Mesenteric fat pad (tissue), 1 donor: Measurements from ENCODE around the gene TUBGCP3. TPM values are rescaled to one million over a fixed set of nuclear protein-coding genes. Genes with fewer than 3 reads are reported as not detected.

Source experiments
- DNase-seq: peaks from one replicate; pipeline ENCODE4 v3.0.0-alpha.2; 2020; ENCODE audit warnings: low spot score
- total RNA-seq: library from RNA; stranded (reverse); fragmentation: NEBNext Ultra II Directional; extraction: Animal tissue kit (Norgen Biotek cat#: 25700); gene quantifications from one replicate; pipeline ENCODE4 v1.2.1, GENCODE V29; 2021
- donor health status: DM: yes; HTN: yes; CAD: no.

Gene TUBGCP3
- total RNA-seq, 1 donor from 2014 or later: 27.3 TPM

DNA sequence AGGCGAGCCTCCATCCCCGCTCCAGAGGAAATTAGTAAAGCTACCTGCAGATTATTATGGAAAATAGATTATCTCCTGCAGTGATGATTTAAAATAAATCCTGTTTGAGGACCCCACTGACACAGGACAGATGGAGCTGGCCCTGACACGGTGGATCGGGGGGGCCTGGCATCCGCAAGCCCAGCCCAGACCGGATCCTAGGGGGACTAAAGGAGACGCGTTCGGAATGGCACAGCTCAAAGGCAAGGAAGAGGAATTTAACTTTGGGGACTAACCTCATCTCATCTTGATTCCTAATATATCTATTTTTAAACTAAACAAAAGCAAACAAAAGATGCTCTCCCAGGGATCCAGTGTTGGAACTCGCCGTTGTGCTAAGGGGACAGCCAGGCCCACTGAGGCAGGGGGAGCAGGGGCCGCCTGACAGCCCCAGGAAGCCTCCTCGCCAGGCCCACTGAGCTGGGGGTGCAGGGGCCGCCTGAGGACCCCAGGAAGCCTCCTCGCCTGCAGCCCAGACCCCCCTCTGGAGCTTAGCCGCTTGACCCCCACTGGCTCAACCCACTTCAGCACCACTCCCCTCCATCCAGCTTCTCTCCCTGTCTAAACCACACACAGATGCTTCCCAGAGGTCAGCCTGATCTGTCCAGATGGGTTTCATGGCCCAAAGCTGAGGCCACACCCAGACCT, 133.2 kb downstream of the TUBGCP3 start:
- DNase-seq: peak; percentile 75

GRCh38 chr13:112453874-112454647, 133.9 kb downstream of the TUBGCP3 start:
- DNase-seq: peak; percentile 68

GRCh38 chr13:112453207-112453829, 134.6 kb downstream of the TUBGCP3 start:
- DNase-seq: peak; percentile 82

GRCh38 chr13:112452380-112453206, 135.4 kb downstream of the TUBGCP3 start:
- peak; percentile 86 for DNase-seq

DNA sequence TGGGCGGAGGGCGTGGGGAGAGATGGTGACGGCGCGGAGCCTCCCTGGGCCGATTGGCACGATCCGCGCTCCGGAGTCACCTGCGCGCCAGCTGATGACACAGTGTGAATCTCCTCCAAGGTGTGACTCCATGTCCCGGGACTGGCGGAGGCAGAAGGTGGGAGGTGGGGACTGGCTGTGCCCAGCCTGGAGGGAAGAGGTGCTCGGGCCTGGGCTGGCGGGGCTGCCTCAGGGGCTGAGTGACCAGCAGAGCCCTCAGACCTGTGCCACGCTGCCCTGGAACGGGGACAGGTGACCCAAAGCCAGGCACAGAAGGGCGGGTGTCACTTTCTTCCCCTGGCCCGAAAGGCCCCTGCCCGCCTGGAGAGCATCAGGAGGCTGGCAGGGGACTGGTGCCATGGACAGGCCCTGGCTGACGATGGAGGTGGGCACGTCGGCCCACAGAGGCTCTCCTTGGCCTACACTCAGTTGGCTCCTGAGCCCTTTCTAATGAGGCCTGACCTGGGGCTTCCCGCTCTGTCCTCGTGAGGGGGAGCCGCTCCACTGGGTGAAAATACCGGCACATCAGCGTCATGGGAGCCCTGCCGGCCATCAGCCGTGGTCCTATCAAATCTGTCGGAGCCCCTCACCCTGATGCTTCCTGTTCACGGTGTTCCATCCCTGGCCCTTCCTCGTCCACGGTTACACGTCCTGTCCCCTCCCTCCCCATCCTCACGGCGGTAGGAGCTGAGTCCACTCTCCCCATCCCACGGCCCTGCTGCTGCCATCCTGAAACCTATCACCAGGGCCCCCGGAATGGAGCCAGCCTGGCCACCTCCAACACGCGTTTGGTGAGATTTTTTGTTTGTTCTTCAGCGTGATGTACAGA, 136.2 kb downstream of the TUBGCP3 start:
- peak; percentile 88 for DNase-seq

GRCh38 chr13:112450904-112451240, 137.1 kb downstream of the TUBGCP3 start:
- DNase-seq: peak; percentile 65

GRCh38 chr13:112450118-112450903, 137.6 kb downstream of the TUBGCP3 start:
- no peak for DNase-seq

DNA sequence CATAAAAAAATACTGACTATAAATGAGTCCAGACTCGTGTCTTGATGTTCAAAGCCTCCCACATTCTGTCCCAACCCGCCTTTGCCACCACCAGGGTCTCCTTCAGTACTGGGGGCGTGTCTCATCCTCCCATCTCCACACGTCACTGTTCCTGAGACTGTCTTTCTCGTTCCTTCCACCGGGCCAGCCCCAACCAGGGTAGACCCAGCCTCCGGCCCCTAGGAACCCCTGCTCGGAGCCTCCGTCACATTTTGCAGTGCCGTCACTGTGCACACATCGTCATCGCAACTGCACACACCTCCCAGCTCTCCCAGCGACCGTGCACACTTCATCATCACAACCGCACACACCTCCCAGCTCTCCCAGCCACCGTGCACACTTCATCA, 138.4 kb downstream of the TUBGCP3 start:
- DNase-seq: no peak

- peak; percentile 53 for DNase-seq
Measured at GRCh38 chr13:112448621-112449544, 139.1 kb downstream of the TUBGCP3 start.

DNA sequence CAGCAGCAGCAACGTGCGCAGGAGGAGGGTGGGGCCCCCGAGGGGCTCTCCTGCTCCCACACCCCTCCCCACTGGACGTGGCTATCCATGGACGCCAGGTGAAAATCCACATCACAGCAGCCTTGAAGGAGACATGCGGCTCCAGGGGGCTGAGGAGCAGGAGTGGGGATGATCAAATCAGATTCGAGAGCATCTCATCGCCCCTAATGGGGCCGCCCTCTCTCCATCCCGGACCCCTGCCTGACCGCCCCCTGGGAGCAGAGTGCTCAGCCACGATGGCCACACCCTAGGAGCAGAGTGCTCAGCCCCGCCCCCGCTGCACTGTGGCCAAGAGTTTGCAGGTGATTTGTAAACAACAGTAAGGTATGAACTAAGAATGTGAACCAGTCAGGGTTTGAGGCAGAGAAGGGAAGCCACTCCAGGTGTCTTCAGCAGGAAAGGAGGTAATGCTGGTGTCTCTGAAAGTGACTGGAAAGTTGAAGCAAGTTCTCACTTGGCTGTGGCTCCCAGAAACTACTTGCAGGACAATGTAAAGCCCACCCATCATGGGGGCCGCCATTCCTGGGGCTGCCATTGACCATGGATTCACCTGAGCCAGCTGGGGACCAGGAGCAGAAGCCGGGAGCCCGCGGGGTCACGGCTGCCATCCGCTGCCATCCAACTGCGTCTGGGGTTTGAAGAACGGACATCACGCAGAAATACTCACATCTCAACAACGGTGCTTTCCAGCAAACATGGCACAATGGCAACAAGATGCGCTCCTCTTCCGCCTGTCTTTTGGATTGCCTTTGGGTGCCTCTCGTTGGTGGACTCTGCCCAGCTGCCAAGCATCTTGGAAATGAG, 140.0 kb downstream of the TUBGCP3 start:
- peak; percentile 68 for DNase-seq

DNA sequence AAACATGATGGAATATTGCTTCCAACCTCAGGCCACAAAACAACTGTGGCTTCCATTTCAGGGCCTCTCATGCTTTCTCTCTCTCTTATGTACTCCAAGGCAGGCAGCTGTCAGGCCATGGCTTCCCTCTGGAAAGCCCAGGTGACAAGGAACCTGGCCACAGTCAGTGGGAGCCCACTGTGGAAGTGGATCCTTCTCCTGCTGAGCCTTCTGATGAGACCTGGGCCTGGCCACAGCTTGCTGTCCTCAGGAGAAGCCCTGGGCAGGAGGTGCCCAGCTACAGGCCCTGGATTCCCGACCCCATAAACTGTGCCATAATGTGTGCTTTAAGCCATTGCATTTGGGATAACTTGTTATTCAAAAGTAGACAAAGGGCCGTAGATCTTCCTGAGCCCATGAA, 140.6 kb downstream of the TUBGCP3 start:
- peak; percentile 76 for DNase-seq

GRCh38 chr13:112446867-112447266, 141.1 kb downstream of the TUBGCP3 start:
- peak; percentile 77 for DNase-seq

- no peak for DNase-seq
Measured at GRCh38 chr13:112446347-112446861, 141.5 kb downstream of the TUBGCP3 start.

DNA sequence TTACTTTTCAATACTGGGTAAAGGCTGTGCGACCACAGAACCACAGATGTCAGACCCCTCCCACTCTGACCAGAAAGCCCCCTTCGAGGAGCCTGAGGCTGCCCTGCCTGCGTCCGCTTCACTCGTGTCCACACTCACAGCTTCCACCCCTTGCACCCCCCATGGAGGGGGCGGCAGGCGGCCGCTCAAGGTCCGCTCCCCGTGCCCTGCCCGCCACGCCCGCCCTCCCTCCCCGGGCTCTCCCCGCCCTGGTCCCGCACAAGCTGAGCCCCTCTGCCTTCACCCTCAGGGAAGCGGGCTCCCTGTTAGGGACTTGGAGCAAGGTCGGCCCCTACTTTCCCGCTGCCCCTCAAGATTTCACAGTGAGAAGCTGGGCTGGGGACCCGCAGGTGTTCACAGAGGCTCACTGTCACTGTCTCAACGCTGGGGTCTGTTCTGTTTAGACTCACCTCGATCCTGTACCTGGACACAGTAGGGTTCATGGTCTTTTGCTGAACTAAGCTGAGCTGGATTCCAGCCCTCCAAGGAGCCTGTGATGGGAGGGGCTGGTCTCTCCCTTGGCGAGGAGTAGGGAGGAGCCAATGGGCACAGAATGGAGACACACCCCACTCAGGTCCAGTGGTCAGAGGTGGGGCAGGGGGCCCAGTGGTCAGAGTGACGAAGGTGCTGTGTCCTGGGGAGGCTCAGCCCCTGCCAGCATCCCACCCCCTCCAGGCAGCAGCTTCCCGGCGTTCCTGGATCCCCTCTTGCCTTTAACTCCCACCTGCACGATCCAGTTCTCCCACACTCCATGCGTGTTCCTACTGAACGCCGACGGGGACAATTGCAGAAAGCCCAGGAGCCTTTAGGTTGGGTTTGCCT, 142.3 kb downstream of the TUBGCP3 start:
- peak; percentile 78 for DNase-seq

GRCh38 chr13:112444416-112445399, 143.2 kb downstream of the TUBGCP3 start:
- DNase-seq: peak; percentile 82
